Fibroblast of mammary gland (primary cell): ENCODE results near the gene TBC1D22A.
"Not testable (repeated sequence)": the region's sequence is repeated elsewhere in the genome, so short reads cannot be mapped to it uniquely, and the experiment has no call there.

Source experiments
- DNase-seq: peaks from one replicate; pipeline ENCODE4 v3.0.0-alpha.2; 2010; ENCODE audit warnings: low read depth
- H3K4me3 ChIP-seq: 2 replicates; pipeline ENCODE4 v1.5.1; 2011; ENCODE audit warnings: low read depth, mild to moderate bottlenecking, low read length, moderate library complexity; ENCODE audit not compliant: control insufficient read depth
- TF ChIP-seq, protein P1 (sequence below): conservative IDR thresholded peaks from 2 replicates; pipeline ENCODE4 v1.5.1; 2011; ENCODE audit warnings: low read depth, low read length, inconsistent platforms; ENCODE audit not compliant: control insufficient read depth, insufficient read depth

The TBC1D22A gene

DNA sequence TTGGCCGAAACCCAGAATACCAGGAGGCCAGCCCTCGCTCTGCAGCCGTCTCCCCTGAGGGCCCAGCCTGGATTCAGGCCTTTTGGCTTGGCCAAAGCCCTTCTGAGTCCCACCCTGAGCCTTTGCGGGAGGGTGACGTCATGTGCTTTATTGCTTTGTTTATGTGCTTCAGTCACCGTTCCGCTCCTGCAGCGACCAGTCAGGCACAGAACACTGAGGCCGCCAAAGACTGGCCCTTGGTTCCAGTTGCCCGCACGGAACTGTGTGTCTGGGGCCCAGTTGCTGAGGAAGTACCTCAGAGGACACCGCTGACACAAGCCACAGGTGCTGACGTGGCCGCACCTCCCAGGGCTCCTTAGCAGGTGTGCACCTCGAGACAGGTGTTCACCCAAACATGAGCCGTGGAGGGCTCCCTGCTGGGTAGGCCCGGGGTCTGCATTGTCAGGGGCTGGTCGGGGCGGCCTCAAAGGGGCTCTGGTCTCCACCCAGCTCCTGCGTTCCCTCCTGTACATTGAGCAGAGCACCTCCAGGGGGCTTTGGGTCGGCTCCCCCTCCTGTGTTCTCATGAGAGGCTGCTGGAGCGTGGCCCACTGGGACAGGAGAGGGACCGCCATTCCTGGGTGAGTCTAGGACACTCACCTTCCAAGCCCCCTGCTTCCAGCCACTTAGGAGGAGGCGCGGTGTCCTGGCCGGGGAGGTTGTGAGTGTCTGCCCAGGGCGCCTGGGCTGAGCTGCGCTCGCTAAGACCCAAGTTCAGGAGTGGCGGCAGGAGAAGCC is 376.8 kb downstream of the TBC1D22A start:
- peak; percentile 7 for DNase-seq
- no peak overlapping the region for H3K4me3 ChIP-seq
- TF ChIP-seq, protein P1, sequence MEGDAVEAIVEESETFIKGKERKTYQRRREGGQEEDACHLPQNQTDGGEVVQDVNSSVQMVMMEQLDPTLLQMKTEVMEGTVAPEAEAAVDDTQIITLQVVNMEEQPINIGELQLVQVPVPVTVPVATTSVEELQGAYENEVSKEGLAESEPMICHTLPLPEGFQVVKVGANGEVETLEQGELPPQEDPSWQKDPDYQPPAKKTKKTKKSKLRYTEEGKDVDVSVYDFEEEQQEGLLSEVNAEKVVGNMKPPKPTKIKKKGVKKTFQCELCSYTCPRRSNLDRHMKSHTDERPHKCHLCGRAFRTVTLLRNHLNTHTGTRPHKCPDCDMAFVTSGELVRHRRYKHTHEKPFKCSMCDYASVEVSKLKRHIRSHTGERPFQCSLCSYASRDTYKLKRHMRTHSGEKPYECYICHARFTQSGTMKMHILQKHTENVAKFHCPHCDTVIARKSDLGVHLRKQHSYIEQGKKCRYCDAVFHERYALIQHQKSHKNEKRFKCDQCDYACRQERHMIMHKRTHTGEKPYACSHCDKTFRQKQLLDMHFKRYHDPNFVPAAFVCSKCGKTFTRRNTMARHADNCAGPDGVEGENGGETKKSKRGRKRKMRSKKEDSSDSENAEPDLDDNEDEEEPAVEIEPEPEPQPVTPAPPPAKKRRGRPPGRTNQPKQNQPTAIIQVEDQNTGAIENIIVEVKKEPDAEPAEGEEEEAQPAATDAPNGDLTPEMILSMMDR, result no peak

DNA sequence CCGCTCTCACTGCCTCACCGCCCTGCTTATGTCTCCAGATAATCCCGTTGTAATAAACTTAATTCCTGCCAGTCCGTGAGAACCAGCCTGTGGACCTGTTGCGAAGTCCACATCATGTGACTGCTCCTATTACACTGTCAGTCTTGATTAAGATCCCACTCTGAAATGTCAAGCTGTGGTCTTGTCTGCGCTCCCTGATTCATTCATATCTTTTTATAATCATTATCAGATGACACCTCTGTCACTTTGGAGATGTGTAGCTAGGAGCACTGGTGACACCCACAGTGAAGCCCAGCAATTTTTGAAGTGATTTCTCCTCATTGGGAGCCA is 377.3 kb downstream of the TBC1D22A start:
- no peak overlapping the region for H3K4me3 ChIP-seq
- no peak for DNase-seq
- TF ChIP-seq, protein P1, result no peak

DNA sequence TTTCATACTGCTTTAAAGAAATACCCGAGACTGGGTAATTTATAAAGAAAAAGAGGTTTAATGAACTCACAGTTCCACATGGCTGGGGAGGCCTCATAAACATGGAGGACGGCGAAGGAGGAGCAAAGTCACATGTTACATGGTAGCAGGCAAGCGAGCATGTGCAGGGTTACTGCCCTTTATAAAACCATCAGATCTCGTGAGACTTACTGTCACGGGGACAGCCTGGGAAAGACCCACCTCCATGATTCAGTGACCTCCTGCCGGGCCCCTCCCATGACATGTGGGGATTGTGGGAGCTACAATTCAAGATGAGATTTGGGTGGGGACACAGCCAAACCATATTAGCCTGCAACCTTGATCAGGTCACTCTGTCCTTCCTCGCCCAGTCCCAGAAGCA is 378.5 kb downstream of the TBC1D22A start:
- H3K4me3 ChIP-seq, DNase-seq: not testable (repeated sequence)

DNA sequence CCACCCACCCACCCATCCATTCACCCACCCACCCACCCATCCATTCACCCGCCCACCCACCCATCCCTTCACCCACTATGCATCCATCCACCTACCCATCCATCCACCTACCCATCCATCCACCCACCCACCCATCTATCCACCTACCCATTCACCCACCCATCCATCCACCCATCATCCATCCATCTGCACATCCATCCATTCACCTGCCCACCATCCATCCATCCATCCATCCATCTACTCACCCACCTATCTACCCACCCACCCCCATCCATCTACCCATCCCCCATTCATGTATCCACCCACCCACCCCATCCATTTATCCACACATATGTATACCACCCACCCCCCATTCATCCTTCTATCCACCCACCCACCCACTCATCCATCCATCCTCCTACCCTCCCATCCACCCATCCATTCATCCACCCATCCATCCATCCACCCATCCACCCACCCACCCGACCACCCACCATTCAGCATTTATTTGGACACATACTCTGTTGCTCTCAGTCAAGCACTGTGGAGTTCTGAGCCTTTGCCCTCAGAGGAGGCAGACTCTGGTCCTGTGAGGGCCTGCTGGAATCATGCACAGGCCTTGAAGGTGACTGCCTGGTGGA is 380.1 kb downstream of the TBC1D22A start:
- no peak overlapping the region for H3K4me3 ChIP-seq
- DNase-seq, result no peak
- TF ChIP-seq, protein P1, result no peak

DNA sequence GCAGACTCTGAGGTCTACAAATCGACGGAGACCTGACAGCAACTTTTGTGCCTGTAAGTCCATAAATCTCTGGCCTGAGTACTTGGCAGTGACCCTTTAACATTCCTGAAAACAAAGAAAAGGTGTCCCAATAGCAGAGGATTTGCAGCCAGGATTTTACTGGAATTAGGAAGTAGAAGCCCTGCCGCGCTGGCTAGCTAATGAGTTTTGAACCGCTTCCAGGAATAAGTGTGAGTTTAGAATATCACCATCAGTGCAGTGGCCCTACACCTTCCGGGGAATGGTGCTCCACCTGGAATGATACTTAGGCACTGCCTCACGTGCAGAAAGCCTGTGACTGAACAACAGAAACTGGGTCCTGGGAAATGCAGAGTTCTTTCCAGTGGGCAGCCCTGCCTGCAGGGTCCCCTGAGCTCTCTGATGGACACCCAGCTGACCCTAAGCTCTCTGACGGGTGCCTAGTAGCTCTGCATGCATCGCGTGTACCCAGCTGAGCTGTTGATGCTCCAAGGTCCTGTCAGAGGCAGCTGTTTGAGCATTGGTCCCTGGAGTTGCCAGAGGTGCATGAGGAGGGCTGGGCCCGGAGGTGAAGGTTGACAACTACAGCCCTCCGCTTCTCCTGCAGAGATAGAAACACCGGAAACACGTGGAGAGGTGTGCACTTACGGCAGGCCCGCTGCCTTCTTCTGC is 380.9 kb downstream of the TBC1D22A start:
- H3K4me3 ChIP-seq, result no peak overlapping the region
- TF ChIP-seq, protein P1, result no peak
- DNase-seq, result no peak

DNA sequence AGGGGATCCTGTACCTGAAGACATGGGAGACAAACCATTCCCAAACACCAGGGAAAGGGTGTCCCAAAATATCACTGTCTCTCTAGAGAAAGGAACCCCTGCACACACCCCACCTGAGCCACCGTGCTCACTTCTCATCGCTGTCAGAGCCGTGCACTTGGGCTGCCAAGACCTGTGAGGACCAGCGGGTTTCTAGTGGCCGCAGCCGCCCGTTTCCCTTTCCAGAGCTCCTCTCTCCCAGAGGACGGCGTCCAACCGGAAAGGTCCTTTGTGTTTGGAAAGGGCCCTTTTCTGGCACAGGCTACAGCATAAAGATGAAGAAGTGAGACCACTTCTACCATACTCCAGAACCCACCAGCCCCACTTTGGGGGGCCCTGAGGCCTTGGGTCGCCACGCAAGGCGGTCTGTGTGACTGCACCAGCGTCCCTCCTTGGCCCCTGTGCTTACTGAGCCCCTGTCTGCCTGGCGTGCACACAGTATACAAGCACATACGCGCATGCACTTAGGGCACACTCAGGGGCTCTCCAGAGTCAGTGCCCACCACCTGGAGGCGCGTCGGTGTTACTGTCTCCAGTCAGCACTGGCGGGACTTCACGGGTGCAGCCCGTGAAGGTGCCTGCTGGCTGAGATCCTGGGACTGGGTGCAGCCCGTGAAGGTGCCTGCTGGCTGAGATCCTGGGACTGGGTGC is 381.8 kb downstream of the TBC1D22A start:
- no peak for DNase-seq
- TF ChIP-seq, protein P1, result no peak
- H3K4me3 ChIP-seq, result no peak overlapping the region
